GM18498 (cell line): ENCODE results near the gene CROCC.

ENCODE experiments used
- ATAC-seq: cut with Tn5 transposase; IDR thresholded peaks from one replicate; pipeline ENCODE4 v1.9.1; 2021; ENCODE audit warnings: mild to moderate bottlenecking, moderate library complexity; ENCODE audit not compliant: unreplicated experiment

CROCC gene

GRCh38 chr1:16980473-16981268, 58.9 kb downstream of the CROCC start, which contains the start of gene MFAP2:
TSS of gene MFAP2 (minus strand) at chr1:16980620. CDS start at chr1:16978273, 2,347 bp downstream.
- ATAC-seq = no peak

DNA sequence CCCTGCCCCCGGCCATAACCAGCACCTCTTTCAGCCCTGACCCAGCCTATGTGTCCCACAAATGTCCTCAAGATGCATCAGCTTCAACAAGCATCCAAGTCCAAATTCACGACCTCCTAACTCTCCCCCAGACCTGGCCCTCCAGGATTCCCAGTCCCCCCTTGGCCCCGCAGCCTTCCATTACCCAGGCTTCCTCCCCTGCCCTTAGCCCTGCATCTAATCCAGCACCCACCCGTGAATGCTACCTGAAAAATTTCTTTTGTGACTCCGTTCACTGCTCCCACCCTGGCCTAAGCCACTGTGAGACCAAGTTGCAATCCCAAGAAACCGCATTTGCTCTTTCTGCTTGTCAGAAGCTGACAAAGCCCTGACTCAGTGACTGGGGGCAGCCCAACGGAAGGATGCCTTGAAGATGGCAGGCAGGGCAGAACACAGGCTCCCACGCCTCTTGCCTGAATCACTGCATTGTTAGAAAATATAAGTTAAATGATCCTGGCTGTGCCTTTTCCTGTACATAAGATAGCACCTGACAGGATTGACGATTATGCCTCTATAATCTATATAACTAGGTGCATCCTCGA, 59.6 kb downstream of the CROCC start:
- ATAC-seq = no peak

- no peak for ATAC-seq
Measured at GRCh38 chr1:16982902-16983301, 61.2 kb downstream of the CROCC start.

- no peak for ATAC-seq
Measured at GRCh38 chr1:16983649-16984048, 61.9 kb downstream of the CROCC start.

GRCh38 chr1:16984717-16985116, 63.0 kb downstream of the CROCC start:
- ATAC-seq = no peak

DNA sequence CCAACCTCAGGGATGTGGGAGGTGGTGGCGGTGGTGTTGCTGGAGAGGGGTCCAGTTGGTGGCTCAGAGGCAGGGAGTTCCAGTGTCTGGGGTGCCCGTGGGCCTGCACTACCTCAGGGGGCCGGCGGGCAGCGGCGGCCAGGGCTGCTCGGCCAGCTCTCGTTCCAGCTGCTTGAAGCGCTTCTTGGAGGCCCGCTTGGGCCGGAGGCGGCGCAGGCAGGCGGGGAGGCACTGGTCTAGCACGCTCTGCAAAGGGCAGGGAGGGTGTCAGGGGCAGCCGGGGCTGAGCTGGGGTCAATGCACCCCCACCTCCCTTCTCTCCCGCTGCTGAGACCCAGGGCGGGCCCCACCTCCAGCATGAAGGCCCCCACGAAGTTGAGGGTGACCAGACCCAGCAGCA, 64.4 kb downstream of the CROCC start:
- no peak for ATAC-seq

DNA sequence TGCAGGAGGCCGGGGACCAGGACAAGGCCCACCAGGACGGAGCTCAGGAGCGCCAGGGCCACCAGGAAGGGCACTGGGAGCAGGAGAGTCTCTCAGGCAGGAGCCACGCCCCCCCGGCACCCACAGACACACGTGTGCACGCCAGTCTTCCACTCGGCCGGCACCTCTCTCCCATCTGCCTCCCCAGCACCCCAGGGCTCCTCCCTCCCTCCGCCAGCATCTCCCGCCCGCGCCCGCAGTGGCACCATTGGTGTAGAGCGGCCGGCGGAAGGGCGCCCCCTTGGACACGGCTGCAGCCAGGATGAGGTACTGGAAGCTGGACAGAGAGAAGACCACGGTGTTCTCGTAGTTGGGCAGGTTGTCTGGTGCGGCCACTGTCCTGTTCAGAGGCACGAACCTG, 64.8 kb downstream of the CROCC start:
- no peak for ATAC-seq

DNA sequence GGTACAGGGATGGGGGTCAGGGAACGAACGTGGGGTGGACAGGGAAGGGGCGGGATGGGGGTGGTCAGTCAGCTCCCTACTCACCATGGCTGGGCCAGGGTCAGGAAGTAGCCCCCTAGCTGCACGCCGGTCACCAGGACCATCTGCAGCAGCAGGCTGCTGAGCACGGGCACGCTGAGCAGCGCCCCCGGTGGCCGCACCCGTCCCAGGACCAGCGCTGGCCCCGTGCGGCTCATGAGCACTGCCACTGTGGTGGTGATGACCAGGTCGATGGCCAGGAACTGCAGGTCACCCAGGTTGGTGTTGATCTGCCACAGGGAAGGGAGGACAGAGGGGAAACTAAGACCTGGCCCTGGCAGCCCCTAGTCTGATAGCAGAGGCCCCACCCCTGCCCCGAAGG, 65.2 kb downstream of the CROCC start:
- ATAC-seq = no peak

DNA sequence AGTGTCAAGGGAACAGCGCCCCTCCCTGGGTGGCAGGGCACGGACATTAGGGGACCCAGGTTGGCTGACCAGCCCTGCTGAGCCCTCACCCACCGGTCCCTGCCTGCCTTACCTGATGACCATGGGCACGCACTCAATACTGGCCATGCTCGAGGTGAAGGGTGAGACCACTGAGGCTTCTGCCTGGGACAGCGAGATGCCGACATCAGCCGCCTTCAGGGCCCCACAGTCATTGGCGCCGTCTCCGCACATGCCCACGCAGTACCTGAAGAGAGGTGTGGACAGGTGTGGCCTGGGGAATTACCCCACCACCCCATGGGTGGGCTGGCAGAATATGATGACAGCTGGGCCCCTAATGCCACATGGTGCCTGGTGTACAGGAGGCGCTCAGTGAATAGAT, 66.5 kb downstream of the CROCC start:
- ATAC-seq = no peak

- ATAC-seq = no peak
Measured at GRCh38 chr1:16989676-16990391, 68.1 kb downstream of the CROCC start.

GRCh38 chr1:16991571-16991970, 69.8 kb downstream of the CROCC start:
- ATAC-seq = no peak

GRCh38 chr1:16992102-16992501, 70.4 kb downstream of the CROCC start:
- ATAC-seq = no peak

GRCh38 chr1:16992675-16993074, 70.9 kb downstream of the CROCC start:
- no peak for ATAC-seq

DNA sequence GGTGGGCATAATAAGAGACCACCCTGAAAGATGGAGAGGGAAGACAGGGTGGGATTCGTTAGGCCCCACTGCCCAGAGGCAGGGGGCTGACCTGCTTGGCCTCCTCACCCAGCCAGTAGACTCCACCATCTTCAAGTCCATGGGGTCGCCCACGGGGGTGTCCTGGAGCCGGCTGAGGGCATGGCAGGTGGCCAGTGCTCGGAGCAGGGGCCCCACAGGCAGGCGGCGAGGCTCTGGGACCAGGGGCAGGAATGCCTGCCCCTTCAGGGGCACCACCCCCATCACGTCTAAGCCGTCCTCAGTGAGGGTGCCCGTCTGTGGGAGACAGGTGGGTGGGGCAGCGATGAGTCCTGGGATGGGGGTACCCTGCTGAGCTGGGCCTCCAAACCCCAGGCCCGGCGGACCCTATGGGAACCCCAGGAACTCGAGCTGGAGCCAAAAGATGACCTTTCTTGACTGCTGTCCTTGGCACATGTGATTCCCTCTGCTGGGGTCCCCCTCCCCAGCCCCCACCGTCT, 71.8 kb downstream of the CROCC start:
- no peak for ATAC-seq

DNA sequence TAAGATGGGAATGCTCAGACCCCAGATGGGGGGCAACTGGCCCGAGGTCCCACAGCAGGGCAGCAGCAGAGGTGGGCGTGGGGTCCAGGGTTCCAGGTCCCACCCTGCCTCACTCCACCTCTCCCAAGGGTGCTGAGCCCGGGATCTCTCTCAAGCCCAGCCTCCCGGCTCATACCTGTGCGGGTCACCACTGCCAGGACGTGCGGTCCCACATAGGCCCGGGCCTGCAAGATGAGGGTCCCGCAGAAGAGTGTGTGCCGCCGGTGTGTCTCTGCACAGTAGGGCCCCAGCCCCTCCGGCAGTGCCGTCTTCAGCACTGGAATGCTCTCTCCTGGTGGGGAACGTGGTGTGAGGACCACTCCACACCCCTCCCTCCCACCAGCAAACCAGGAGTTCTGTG, 75.1 kb downstream of the CROCC start:
- ATAC-seq = no peak

DNA sequence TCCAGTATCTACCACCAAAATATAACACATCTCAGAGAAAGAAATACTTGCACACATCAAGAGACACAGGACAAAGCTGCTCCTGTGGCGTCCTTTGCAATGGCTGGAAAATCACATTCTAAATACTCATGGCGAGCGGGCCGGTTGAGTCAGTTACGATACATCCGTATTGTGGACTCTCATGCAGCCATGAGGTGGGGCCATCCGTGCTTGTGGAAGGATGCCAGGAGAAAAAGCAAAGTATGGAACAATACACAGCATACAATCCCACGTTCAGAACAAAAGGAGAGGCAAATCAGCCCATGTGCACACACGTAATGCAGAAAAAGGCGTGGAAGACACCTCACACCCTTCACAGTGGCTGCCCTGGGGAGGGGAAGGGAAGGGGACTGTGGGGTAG, 76.9 kb downstream of the CROCC start:
- no peak for ATAC-seq

DNA sequence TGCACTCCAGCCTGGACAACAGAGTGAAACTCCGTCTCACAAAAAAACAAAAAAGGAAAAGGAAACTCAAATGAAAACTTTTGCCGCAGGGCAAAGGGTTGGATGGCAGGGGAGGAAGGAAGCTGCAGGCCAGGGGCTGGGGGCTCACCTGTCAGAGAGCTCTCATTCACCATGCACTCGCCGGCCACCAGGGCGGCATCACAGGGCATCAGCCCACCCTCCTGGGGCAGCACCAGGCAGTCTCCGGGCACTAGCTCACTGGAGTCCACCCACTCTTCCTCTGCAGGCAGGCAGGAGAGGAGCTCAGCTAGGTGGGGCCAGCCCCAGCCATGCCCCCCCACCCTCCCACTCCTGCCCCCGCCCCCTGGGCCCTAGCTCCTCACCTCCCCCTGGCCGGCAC, 78.1 kb downstream of the CROCC start:
- no peak for ATAC-seq

GRCh38 chr1:17001760-17002523, 80.2 kb downstream of the CROCC start:
- ATAC-seq = no peak

- no peak for ATAC-seq
Measured at GRCh38 chr1:17002524-17002902, 80.8 kb downstream of the CROCC start.

GRCh38 chr1:17004466-17005364, 83.0 kb downstream of the CROCC start:
- no peak for ATAC-seq
